Kidney epithelial cell (primary cell): ENCODE results near the gene KLB. TPM values are rescaled to one million over a fixed set of nuclear protein-coding genes. Genes with fewer than 3 reads are reported as not detected.
"Not testable (repeated sequence)": the region's sequence is repeated elsewhere in the genome, so short reads cannot be mapped to it uniquely, and the experiment has no call there.

Experiments used
- DNase-seq: peaks from one replicate; pipeline ENCODE4 v3.0.0-alpha.2; 2010; ENCODE audit warnings: low read depth
- H3K27me3 ChIP-seq: 2 replicates; pipeline ENCODE4 v1.6.0; 2011; ENCODE audit warnings: low read length; ENCODE audit not compliant: control insufficient read depth, insufficient read depth
- H3K36me3 ChIP-seq: 2 replicates; pipeline ENCODE4 v1.5.1; 2011; ENCODE audit warnings: low read length; ENCODE audit not compliant: control insufficient read depth, insufficient read depth
- H3K4me3 ChIP-seq: 2 replicates; pipeline ENCODE4 v1.5.1; 2011; ENCODE audit warnings: low read depth, mild to moderate bottlenecking, control low read depth, low read length
- total RNA-seq: library from RNA; depleted of rRNA; stranded (reverse); fragments of >200 nt; gene quantifications from 2 replicates; pipeline ENCODE4 v1.2.3, GENCODE V29; 2015
- TF ChIP-seq, protein P1 (sequence below): IDR thresholded peaks from 2 replicates; pipeline ENCODE4 v1.5.1; 2011; ENCODE audit warnings: mild to moderate bottlenecking, moderate library complexity, low read length, control low read depth, inconsistent platforms; ENCODE audit not compliant: insufficient read depth, poor library complexity, severe bottlenecking

The KLB gene
- 0.07 and 0.21 TPM in 2 replicates for total RNA-seq

DNA sequence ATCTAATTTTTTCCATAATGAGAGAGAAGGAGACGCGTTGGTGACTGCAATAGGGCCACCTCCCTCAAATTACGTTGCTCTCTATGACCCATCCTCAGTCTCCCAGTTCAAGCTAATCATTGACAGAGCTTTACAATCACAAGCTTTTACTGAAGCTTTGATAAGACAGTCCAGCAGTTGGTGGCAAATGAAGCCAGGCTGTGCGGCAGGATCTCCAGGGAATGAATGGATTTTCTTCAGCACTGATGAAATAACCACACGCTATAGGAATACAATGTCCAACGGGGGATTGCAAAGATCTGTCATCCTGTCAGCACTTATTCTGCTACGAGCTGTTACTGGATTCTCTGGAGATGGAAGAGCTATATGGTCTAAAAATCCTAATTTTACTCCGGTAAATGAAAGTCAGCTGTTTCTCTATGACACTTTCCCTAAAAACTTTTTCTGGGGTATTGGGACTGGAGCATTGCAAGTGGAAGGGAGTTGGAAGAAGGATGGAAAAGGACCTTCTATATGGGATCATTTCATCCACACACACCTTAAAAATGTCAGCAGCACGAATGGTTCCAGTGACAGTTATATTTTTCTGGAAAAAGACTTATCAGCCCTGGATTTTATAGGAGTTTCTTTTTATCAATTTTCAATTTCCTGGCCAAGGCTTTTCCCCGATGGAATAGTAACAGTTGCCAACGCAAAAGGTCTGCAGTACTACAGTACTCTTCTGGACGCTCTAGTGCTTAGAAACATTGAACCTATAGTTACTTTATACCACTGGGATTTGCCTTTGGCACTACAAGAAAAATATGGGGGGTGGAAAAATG lies at the start of gene KLB:
Gene KLB (plus strand): TSS at position 168 of the 821 bp plus-strand sequence. CDS start 20 bp downstream, at position 188.
- TF ChIP-seq, protein P1, sequence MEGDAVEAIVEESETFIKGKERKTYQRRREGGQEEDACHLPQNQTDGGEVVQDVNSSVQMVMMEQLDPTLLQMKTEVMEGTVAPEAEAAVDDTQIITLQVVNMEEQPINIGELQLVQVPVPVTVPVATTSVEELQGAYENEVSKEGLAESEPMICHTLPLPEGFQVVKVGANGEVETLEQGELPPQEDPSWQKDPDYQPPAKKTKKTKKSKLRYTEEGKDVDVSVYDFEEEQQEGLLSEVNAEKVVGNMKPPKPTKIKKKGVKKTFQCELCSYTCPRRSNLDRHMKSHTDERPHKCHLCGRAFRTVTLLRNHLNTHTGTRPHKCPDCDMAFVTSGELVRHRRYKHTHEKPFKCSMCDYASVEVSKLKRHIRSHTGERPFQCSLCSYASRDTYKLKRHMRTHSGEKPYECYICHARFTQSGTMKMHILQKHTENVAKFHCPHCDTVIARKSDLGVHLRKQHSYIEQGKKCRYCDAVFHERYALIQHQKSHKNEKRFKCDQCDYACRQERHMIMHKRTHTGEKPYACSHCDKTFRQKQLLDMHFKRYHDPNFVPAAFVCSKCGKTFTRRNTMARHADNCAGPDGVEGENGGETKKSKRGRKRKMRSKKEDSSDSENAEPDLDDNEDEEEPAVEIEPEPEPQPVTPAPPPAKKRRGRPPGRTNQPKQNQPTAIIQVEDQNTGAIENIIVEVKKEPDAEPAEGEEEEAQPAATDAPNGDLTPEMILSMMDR: no peak
- Histone ChIP-seq H3K4me3 (no peak within 1 kb of the TSS), H3K27me3 (no peaks in the 10 kb centered on the region), H3K36me3 (no peaks in the 10 kb centered on the region)
- no peak for DNase-seq

DNA sequence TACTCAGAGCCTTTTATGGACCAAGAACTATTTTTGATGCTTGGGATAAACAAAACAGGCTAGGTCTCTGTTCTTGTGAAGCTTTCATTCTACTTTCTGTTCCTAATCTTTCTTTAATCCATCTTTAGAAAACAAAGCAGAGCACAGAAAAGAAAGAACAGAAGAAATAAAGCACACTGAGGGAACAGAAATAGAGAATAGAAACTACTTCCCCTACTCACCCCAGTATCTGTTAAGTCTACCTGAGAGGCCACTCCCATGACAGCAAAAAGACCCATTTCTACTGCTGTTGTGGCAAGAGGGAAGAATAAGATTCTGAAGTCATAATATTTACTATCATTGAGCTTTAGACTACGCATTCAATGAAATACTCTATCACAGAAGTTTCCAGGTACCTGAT lies 49.7 kb upstream of the KLB start:
- Histone ChIP-seq H3K27me3 (no peaks in the 10 kb centered on the region), H3K4me3 (no peak overlapping the region), H3K36me3 (no peaks in the 10 kb centered on the region)
- no peak for DNase-seq
- TF ChIP-seq, protein P1: no peak

DNA sequence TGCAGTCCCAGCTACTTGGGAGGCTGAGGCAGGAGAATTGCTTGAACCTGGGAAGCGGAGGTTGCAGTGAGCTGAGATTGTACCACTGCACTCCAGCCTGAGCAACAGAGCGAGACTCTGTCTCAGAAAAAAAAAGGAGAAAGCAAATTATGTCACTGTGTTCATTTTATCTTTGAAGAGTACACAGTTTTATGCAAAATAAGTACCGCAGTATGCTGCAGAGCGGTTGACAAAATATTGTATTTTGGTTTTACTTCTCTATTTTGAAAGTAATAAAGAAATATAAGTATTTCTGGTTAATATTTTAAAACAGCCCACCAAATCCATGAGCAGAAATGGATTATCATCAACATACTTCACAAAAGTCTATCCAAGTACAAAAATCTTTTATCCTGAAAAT lies 46.1 kb upstream of the KLB start:
- not testable (repeated sequence) for H3K36me3 ChIP-seq, DNase-seq, H3K4me3 ChIP-seq, H3K27me3 ChIP-seq

DNA sequence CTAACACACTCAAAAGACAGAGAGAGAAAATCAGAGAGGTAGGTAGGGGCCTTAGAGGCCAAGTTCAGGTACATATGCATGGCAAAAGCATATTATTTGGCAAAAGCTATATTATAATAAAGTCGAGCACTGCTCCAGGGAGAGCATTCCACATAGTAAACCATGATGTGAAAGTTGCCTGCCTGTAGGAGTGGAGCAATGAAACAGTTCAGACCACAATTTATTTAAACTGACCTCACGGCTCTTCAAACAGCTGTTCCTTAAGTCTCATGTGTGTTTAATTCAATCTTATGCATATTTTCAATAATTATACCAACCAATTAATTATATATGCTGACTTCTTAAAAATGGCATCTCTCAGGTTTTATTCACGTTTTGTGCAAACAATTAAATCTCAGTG lies 43.9 kb upstream of the KLB start:
- TF ChIP-seq, protein P1: no peak
- H3K27me3 ChIP-seq: no peaks in the 10 kb centered on the region
- H3K36me3 ChIP-seq: no peaks in the 10 kb centered on the region
- no peak overlapping the region for H3K4me3 ChIP-seq
- DNase-seq: no peak

DNA sequence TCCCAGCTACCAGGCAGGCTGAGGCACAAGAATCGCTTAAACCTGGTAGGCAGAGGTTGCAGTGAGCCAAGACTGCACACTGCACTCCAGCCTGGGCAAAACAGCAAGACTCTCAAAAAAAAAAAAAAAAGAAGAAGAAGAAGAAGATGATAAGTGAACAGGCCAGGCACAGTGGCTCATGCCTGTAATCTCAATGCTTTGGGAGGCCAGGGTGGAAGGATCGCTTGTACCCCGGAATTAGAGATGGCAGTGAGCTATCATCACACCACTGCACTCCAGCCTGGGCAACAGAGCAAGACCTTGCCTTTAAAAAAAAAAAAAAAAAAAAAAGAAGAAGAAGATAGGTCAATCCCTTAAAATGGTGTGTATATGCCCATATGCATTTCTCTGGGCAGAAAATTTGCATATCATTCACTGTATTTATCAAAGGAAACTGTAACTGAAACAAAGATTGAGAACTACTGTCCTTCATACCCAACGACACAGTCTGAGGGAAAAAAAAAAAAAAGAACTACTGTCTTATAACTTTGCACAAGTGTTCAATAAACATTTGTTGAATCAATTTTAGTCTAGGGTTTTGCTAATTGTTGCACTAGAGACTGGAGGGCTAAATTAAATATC lies 42.8 kb upstream of the KLB start:
- DNase-seq: no peak
- TF ChIP-seq, protein P1: no peak
- no peaks in the 10 kb centered on the region for H3K27me3 ChIP-seq
- H3K4me3 ChIP-seq: no peak overlapping the region
- H3K36me3 ChIP-seq: no peaks in the 10 kb centered on the region

DNA sequence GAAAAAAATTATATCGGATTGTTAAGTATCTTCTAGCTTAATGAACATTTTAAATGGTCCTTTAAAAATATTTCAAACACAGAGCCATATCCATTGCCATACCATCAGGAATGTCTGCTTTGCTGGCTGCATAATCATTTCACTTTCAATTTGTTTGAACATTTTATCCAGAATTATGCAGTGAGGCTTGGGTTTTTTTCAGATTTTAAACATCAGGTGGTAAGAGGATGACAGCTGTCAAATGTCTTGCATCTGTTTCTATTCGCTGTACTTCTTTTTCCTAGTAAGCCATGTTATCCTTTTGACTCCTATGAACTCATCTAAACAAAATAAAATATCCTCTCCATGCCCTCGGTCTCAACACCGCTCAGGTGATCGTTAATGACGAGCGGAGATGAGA lies 41.4 kb upstream of the KLB start:
- Histone ChIP-seq H3K27me3 (no peaks in the 10 kb centered on the region), H3K36me3 (no peaks in the 10 kb centered on the region), H3K4me3 (peak overlapping the region; percentile 91)
- TF ChIP-seq, protein P1: no peak
- no peak for DNase-seq
